Measurements from ENCODE around the gene CDK5R2.

DNA sequence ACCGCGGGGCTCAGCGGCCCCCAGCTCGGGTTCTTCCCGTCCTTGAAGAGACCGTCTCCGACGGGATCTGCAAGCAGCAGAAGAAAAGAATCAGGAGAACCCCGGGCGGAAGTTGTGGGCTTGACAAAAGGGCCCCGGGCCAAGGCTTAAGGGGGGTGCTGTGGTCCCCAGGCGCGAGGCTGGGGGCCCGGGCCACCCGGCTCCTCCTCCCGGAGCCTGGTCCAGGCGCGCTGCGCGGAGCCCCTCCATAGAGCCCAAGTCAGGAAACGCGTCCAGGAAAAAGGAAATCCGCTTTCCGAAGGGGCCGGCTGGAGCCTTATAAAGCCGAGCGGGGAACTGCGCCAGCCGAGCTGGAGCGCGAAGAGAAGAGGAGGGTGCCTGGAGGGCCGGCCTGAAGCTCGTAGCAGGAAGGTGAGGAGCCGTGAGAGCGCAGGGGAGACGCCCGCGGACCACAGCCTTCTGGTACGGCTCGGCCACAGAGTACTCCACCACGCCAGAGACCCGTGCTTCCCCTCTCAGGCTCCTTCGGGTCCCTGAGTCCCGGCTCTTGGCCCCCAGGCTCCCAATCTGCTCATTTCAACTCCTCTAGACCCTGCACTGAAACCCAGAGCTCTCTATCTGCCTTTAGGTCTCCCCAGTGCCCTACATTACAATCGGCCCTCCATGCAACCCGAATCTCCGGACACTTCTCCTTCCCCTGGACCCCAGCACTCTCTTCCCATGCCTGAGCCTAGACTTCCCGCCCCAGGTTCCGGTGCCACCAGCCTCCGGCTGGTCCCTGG, 25.0 kb downstream of the CDK5R2 start:
- no peak for TF ChIP-seq GATA3 (IDR thresholded peaks at IDR 0.05; ENCODE audit: low read depth, low read length)
- no peak; the same call in 1 of the 2 replicates for TF ChIP-seq GATA2 (IDR thresholded peaks at IDR 0.05; ENCODE audit: low read depth, low read length)
